ENCODE data around the gene COLEC12.
"Not testable (repeated sequence)": the region's sequence is repeated elsewhere in the genome, so short reads cannot be mapped to it uniquely, and the experiment has no call there.

The COLEC12 gene

DNA sequence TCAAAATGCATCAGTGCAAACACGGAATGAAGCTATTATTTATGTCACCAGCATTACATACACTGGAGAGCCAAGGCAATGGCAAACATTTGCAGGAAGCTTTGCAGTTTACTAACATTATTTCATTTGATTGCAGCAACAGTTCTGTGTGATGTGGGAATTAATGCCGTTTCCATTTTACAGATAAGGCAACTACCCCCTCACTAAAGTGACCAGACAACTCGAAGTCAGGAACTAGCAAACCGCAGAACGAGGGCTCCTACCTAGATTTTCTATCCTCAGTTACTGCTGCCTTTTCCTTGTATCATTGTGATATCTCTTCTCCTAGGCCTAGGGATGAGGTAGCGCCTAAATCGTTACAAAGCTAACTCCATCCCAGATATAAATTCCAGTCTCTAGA lies 85.5 kb downstream of the COLEC12 start:
- Histone ChIP-seq H3K27ac (no peak overlapping the region), H3K4me3 (no peak overlapping the region)
- TF ChIP-seq, protein P1, sequence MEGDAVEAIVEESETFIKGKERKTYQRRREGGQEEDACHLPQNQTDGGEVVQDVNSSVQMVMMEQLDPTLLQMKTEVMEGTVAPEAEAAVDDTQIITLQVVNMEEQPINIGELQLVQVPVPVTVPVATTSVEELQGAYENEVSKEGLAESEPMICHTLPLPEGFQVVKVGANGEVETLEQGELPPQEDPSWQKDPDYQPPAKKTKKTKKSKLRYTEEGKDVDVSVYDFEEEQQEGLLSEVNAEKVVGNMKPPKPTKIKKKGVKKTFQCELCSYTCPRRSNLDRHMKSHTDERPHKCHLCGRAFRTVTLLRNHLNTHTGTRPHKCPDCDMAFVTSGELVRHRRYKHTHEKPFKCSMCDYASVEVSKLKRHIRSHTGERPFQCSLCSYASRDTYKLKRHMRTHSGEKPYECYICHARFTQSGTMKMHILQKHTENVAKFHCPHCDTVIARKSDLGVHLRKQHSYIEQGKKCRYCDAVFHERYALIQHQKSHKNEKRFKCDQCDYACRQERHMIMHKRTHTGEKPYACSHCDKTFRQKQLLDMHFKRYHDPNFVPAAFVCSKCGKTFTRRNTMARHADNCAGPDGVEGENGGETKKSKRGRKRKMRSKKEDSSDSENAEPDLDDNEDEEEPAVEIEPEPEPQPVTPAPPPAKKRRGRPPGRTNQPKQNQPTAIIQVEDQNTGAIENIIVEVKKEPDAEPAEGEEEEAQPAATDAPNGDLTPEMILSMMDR (IDR thresholded peaks at IDR 0.05) = no peak
- DNase-seq (ENCODE audit: low spot score) = no peak

GRCh38 chr18:413233-413632 lies 87.3 kb downstream of the COLEC12 start:
- TF ChIP-seq, protein P1 (IDR thresholded peaks at IDR 0.05) = no peak
- Histone ChIP-seq H3K4me3 (no peak overlapping the region), H3K27ac (no peak overlapping the region)
- DNase-seq (ENCODE audit: low spot score) = no peak

DNA sequence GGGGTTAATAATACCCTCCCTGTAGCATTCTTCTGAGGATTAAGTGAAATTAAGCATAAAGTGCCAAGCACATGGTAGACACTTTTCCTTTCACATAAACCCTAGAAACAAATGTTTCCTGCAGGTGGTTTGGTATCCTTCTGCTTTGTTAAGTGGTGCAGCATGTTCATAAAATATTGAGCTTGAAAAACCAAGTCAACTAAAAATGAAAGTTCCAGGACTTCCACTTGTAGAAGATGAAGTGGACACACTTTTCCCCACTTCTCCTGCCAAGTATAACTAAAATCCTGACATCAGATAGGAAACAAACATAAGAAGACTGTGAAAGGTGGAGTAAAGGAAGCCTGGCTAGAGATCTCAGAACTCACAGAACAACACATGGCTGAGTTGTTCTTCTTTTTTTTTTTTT lies 90.5 kb downstream of the COLEC12 start:
- TF ChIP-seq, protein P1 (IDR thresholded peaks at IDR 0.05) = no peak
- Histone ChIP-seq H3K27ac (peak overlapping the region in 1 of 2 donors; percentile 43), H3K4me3 (no peak overlapping the region)
- DNase-seq (ENCODE audit: low spot score) = no peak

DNA sequence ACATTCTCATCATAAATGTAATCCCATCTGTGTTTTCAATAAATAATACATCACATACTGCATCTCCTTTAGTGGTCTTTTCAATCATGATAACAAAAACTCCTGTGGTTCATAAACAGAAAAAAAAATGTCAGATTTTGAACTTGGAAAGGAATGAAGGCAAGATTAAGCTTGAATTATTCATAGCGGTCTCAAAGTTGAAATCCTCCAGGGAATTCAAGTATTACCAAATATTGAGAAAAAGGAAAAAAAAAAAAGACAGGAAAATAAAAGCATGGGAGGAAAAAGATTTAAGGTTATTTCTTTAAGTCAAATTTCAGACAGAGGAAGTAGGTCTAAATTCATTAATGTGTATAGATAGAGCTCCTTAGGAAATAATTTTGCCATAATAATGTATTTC lies 92.1 kb downstream of the COLEC12 start:
- no peak for DNase-seq (ENCODE audit: low spot score)
- no peak overlapping the region for H3K27ac ChIP-seq
- TF ChIP-seq, protein P1 (IDR thresholded peaks at IDR 0.05) = no peak
- H3K4me3 ChIP-seq = no peak overlapping the region

GRCh38 chr18:407626-408224 lies 92.8 kb downstream of the COLEC12 start:
- Histone ChIP-seq H3K27ac (no peak overlapping the region), H3K4me3 (no peak overlapping the region)
- TF ChIP-seq, protein P1 (IDR thresholded peaks at IDR 0.05) = no peak
- no peak for DNase-seq (ENCODE audit: low spot score)

DNA sequence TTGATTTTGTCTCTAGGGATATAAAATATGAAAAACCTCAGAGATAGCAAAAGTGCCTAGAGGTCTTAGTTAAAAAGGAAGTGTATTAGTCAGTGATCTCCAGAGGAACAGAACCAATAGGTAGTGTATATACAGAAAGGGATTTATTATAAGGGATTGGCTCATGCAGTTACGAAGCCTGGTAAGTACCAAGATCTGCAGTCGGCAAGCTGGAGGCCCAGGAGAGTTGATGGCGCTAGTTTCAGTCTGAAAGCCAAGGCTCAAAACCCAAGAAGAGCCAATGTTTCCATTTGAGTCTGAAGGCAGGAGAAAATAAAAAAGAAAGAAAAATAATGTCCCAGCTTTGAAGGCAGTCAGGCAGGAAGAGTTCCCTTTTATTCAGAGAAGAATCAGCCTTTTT lies 93.3 kb downstream of the COLEC12 start:
- no peak overlapping the region for H3K4me3 ChIP-seq
- TF ChIP-seq, protein P1 (IDR thresholded peaks at IDR 0.05) = no peak
- H3K27ac ChIP-seq = no peak overlapping the region
- no peak for DNase-seq (ENCODE audit: low spot score)

DNA sequence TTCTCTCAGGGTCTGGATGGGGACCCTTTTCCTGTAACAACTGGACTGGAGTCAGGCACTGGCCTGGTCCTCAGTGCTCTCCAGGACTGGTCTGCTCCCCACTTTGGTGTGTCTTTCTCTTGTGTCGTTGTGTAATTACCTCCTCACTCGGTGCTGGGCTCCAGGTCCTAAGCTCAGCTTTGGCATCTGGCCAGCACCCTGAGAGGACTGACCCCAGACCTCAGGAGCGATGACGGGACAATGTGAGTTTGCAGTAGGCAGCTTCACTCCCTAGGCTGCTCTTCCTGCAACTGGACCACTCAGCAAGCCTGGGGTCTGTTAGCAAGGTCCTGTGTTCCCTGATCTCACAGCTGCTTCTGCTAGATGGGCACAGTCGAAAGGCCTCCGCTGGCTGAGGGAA lies 93.8 kb downstream of the COLEC12 start:
- TF ChIP-seq, protein P1 (IDR thresholded peaks at IDR 0.05) = no peak
- H3K27ac ChIP-seq = peak overlapping the region in 1 of 2 donors; percentile 1
- DNase-seq (ENCODE audit: low spot score) = no peak
- no peak overlapping the region for H3K4me3 ChIP-seq

GRCh38 chr18:405006-405405 lies 95.5 kb downstream of the COLEC12 start:
- H3K4me3 ChIP-seq; DNase-seq (ENCODE audit: low spot score): not testable (repeated sequence)
- H3K27ac ChIP-seq = peak overlapping the region in 1 of 2 donors; percentile 7

Measured in coronary artery (tissue), 2 donors.